GM18499 (cell line): Measurements from ENCODE around the gene CIC.

Experiments used
- ATAC-seq: cut with Tn5 transposase; IDR thresholded peaks from one replicate; pipeline ENCODE4 v1.9.1; 2021; ENCODE audit warnings: moderate number of reproducible peaks; ENCODE audit not compliant: insufficient read depth, unreplicated experiment

The CIC gene

GRCh38 chr19:42285988-42286348, 16.9 kb downstream of the CIC start:
- ATAC-seq, result no peak

GRCh38 chr19:42286349-42287016, 17.4 kb downstream of the CIC start:
- no peak for ATAC-seq

- ATAC-seq, result no peak
Observed at GRCh38 chr19:42287017-42287826, 18.2 kb downstream of the CIC start.

- no peak for ATAC-seq
Observed at GRCh38 chr19:42287827-42288107, 18.7 kb downstream of the CIC start.

- ATAC-seq, result no peak
Observed at GRCh38 chr19:42288387-42288786, 19.3 kb downstream of the CIC start.

GRCh38 chr19:42288881-42289555, 20.0 kb downstream of the CIC start:
- ATAC-seq, result no peak

- ATAC-seq, result no peak
Observed at GRCh38 chr19:42289556-42290041, 20.5 kb downstream of the CIC start.

GRCh38 chr19:42290136-42290522, 21.1 kb downstream of the CIC start:
- ATAC-seq, result no peak

- no peak for ATAC-seq
Observed at GRCh38 chr19:42290523-42291434, 21.7 kb downstream of the CIC start.

GRCh38 chr19:42291435-42291810, 22.4 kb downstream of the CIC start:
- ATAC-seq, result no peak

- ATAC-seq, result no peak
Observed at GRCh38 chr19:42292042-42292960, 23.2 kb downstream of the CIC start.

- no peak for ATAC-seq
Observed at GRCh38 chr19:42292963-42293362, 23.9 kb downstream of the CIC start.

- no peak for ATAC-seq
Observed at GRCh38 chr19:42293540-42293939, 24.5 kb downstream of the CIC start.

GRCh38 chr19:42293948-42294347, 24.9 kb downstream of the CIC start:
- ATAC-seq, result no peak

GRCh38 chr19:42294471-42295137, 25.6 kb downstream of the CIC start:
- ATAC-seq, result no peak

- ATAC-seq, result no peak
Observed at GRCh38 chr19:42295342-42295741, 26.3 kb downstream of the CIC start.

- ATAC-seq, result no peak
Observed at GRCh38 chr19:42295831-42296525, 26.9 kb downstream of the CIC start.

GRCh38 chr19:42297039-42297438, 28.0 kb downstream of the CIC start:
- ATAC-seq, result no peak
